SH-SY5Y (cell line): ENCODE measurements around the gene MPRIP.

Experiments used
- GATA2 ChIP-seq: IDR thresholded peaks from 2 replicates; pipeline ENCODE4 v1.6.1; 2011; ENCODE audit warnings: mild to moderate bottlenecking, low read depth, low read length
- GATA3 ChIP-seq: IDR thresholded peaks from 2 replicates; pipeline ENCODE4 v1.6.1; 2011; ENCODE audit warnings: low read depth, mild to moderate bottlenecking, low read length, moderate library complexity

The MPRIP gene

GRCh38 chr17:17019430-17019762 lies 22.9 kb upstream of the MPRIP start:
- TF ChIP-seq GATA3: no peak
- no peak for TF ChIP-seq GATA2

- TF ChIP-seq GATA2 (no peak), GATA3 (no peak)
Measured at GRCh38 chr17:17019891-17020456, 22.3 kb upstream of the MPRIP start.

- no peak for TF ChIP-seq GATA3
- TF ChIP-seq GATA2: no peak
Measured at GRCh38 chr17:17020821-17021193, 21.4 kb upstream of the MPRIP start.

- TF ChIP-seq GATA2 (no peak), GATA3 (no peak)
Measured at GRCh38 chr17:17021194-17021863, 20.9 kb upstream of the MPRIP start.

- TF ChIP-seq GATA2: no peak
- no peak for TF ChIP-seq GATA3
Measured at GRCh38 chr17:17022011-17022410, 20.2 kb upstream of the MPRIP start.

GRCh38 chr17:17022456-17022855 lies 19.8 kb upstream of the MPRIP start:
- TF ChIP-seq GATA2: no peak
- TF ChIP-seq GATA3: no peak

GRCh38 chr17:17024778-17025300 lies 17.4 kb upstream of the MPRIP start:
- TF ChIP-seq GATA3: no peak
- TF ChIP-seq GATA2: no peak

- no peak for TF ChIP-seq GATA3
- TF ChIP-seq GATA2: no peak
Measured at GRCh38 chr17:17025621-17026020, 16.6 kb upstream of the MPRIP start.

- TF ChIP-seq GATA3 (no peak), GATA2 (no peak)
Measured at GRCh38 chr17:17026163-17026562, 16.1 kb upstream of the MPRIP start.

GRCh38 chr17:17027442-17028058 lies 14.7 kb upstream of the MPRIP start:
- TF ChIP-seq GATA2 (no peak), GATA3 (no peak)

- no peak for TF ChIP-seq GATA2
- TF ChIP-seq GATA3: no peak
Measured at GRCh38 chr17:17028059-17028877, 14.0 kb upstream of the MPRIP start.

GRCh38 chr17:17028878-17029535 lies 13.2 kb upstream of the MPRIP start:
- TF ChIP-seq GATA2: no peak

- TF ChIP-seq GATA2: no peak
- no peak for TF ChIP-seq GATA3
Measured at GRCh38 chr17:17029938-17030337, 12.3 kb upstream of the MPRIP start.
